H9 (cell line): ENCODE measurements around the gene E2F7. TPM values are rescaled to one million over a fixed set of nuclear protein-coding genes. Genes with fewer than 3 reads are reported as not detected.

Experiments used
- DNase-seq: peaks from one replicate; pipeline ENCODE4 v3.0.0-alpha.2; 2017
- H2AFZ ChIP-seq: one replicate; pipeline ENCODE4 v1.6.1; 2013; ENCODE audit warnings: mild to moderate bottlenecking, low read length, control low read depth, moderate library complexity
- H2AK5ac ChIP-seq: 2 replicates; pipeline ENCODE4 v1.6.1; 2013; ENCODE audit warnings: low read length, control low read depth, mixed read lengths; ENCODE audit not compliant: insufficient read length
- H2BK120ac ChIP-seq: one replicate; pipeline ENCODE4 v1.6.1; 2013; ENCODE audit warnings: low read depth, mild to moderate bottlenecking, low read length, control low read depth, inconsistent platforms; ENCODE audit not compliant: poor library complexity, severe bottlenecking
- H2BK12ac ChIP-seq: 2 replicates; pipeline ENCODE4 v1.6.1; 2013; ENCODE audit warnings: low read length, control low read depth, mixed read lengths, low read depth; ENCODE audit not compliant: insufficient read length
- H2BK15ac ChIP-seq: 2 replicates; pipeline ENCODE4 v1.6.1; 2013; ENCODE audit warnings: low read depth, low read length, control low read depth
- H2BK20ac ChIP-seq: one replicate; pipeline ENCODE4 v1.6.1; 2013; ENCODE audit warnings: low read depth, mild to moderate bottlenecking, low read length, control low read depth, inconsistent platforms; ENCODE audit not compliant: poor library complexity, severe bottlenecking
- H2BK5ac ChIP-seq: 2 replicates; pipeline ENCODE4 v1.6.1; 2013; ENCODE audit warnings: low read length, control low read depth, mixed read lengths; ENCODE audit not compliant: insufficient read length
- H3K14ac ChIP-seq: 2 replicates; pipeline ENCODE4 v1.6.1; 2013; ENCODE audit warnings: low read length, control low read depth; ENCODE audit not compliant: insufficient read depth
- H3K18ac ChIP-seq: 2 replicates; pipeline ENCODE4 v1.6.1; 2013; ENCODE audit warnings: low read depth, mild to moderate bottlenecking, mixed read lengths, low read length, control low read depth; ENCODE audit not compliant: insufficient read length
- H3K23ac ChIP-seq: 2 replicates; pipeline ENCODE4 v1.6.1; 2013; ENCODE audit warnings: low read length, control low read depth, mixed read lengths, low read depth; ENCODE audit not compliant: insufficient read length
- H3K23me2 ChIP-seq: 2 replicates; pipeline ENCODE4 v1.6.1; 2013; ENCODE audit warnings: low read depth, mild to moderate bottlenecking, mixed read lengths, low read length, control low read depth; ENCODE audit not compliant: insufficient read length, poor library complexity, severe bottlenecking
- H3K27ac ChIP-seq: 2 replicates; pipeline ENCODE4 v1.5.1; 2013; ENCODE audit warnings: low read length, control low read depth, mixed read lengths, low read depth; ENCODE audit not compliant: insufficient read length
- H3K27me3 ChIP-seq: 2 replicates; pipeline ENCODE4 v1.6.1; 2013; ENCODE audit warnings: low read length, control low read depth, inconsistent platforms; ENCODE audit not compliant: insufficient read depth
- H3K4ac ChIP-seq: 2 replicates; pipeline ENCODE4 v1.6.1; 2013; ENCODE audit warnings: low read depth, mild to moderate bottlenecking, control low read depth, inconsistent platforms, low read length, moderate library complexity
- H3K4me1 ChIP-seq: 2 replicates; pipeline ENCODE4 v1.6.1; 2013; ENCODE audit warnings: low read length, control low read depth, inconsistent platforms; ENCODE audit not compliant: insufficient read depth
- H3K4me2 ChIP-seq: 2 replicates; pipeline ENCODE4 v1.6.1; 2013; ENCODE audit warnings: low read length, control low read depth, mixed read lengths; ENCODE audit not compliant: insufficient read length, insufficient read depth
- H3K56ac ChIP-seq: 2 replicates; pipeline ENCODE4 v1.6.1; 2013; ENCODE audit warnings: low read depth, mild to moderate bottlenecking, mixed read lengths, low read length, control low read depth; ENCODE audit not compliant: insufficient read length
- H3K79me1 ChIP-seq: 2 replicates; pipeline ENCODE4 v1.6.1; 2013; ENCODE audit warnings: low read depth, mild to moderate bottlenecking, moderate library complexity, low read length, control low read depth, inconsistent platforms; ENCODE audit not compliant: insufficient read depth, poor library complexity, severe bottlenecking
- H3K79me2 ChIP-seq: 2 replicates; pipeline ENCODE4 v1.6.1; 2013; ENCODE audit warnings: low read length, control low read depth, inconsistent platforms; ENCODE audit not compliant: insufficient read depth
- H3K9ac ChIP-seq: 2 replicates; pipeline ENCODE4 v1.6.1; 2013; ENCODE audit warnings: low read length, control low read depth, mixed read lengths; ENCODE audit not compliant: insufficient read length; ENCODE audit errors: extremely low read depth
- H3K9me3 ChIP-seq: one replicate; pipeline ENCODE4 v1.6.1; 2013; ENCODE audit warnings: low read depth, low read length, inconsistent platforms; ENCODE audit not compliant: control insufficient read depth
- H3T11ph ChIP-seq: one replicate; pipeline ENCODE4 v1.6.1; 2013; ENCODE audit warnings: mild to moderate bottlenecking, low read length, control low read depth, inconsistent platforms
- H4K20me1 ChIP-seq: one replicate; pipeline ENCODE4 v1.6.1; 2013; ENCODE audit not compliant: control insufficient read depth, insufficient read length, insufficient read depth
- H4K5ac ChIP-seq: 2 replicates; pipeline ENCODE4 v1.6.1; 2013; ENCODE audit warnings: low read depth, mild to moderate bottlenecking, mixed read lengths, low read length, control low read depth; ENCODE audit not compliant: insufficient read length
- H4K8ac ChIP-seq: replicated peaks from 2 replicates; pipeline ENCODE4 v1.6.1; 2013; ENCODE audit warnings: low read length, control low read depth, mixed read lengths, low read depth; ENCODE audit not compliant: insufficient read length
- H4K91ac ChIP-seq: 2 replicates; pipeline ENCODE4 v1.6.1; 2013; ENCODE audit warnings: low read depth, mild to moderate bottlenecking, moderate library complexity, mixed read lengths, low read length, control low read depth; ENCODE audit not compliant: insufficient read length
- H3K27ac Mint-ChIP-seq, 3 experiments: 2 replicates in 2 of 3; 3 replicates in 1 of 3; pipeline ENCODE4 v1.8.0; 2020 to 2021; ENCODE audit warnings: mixed read lengths in 3 of 3, mild to moderate bottlenecking in 1 of 3, moderate library complexity in 1 of 3
- H3K27me3 Mint-ChIP-seq: 2 replicates; pipeline ENCODE4 v1.8.0; 2021; ENCODE audit warnings: low read depth, mild to moderate bottlenecking, moderate library complexity, mixed read lengths
- H3K36me3 Mint-ChIP-seq, 3 experiments: 2 replicates in 2 of 3; 3 replicates in 1 of 3; pipeline ENCODE4 v1.8.0; 2020 to 2021; ENCODE audit warnings: low read depth in 3 of 3, mixed read lengths in 3 of 3; ENCODE audit not compliant: insufficient read depth in 1 of 3
- H3K4me1 Mint-ChIP-seq, 2 experiments: 2 replicates each; pipeline ENCODE4 v1.8.0; 2020; ENCODE audit warnings: mixed read lengths in 2 of 2
- H3K4me3 Mint-ChIP-seq, 2 experiments: 2 replicates in 1 of 2; 3 replicates in 1 of 2; pipeline ENCODE4 v1.8.0; 2020 to 2021; ENCODE audit warnings: mild to moderate bottlenecking in 2 of 2, mixed read lengths in 2 of 2, moderate library complexity in 1 of 2
- H3K9me3 Mint-ChIP-seq, 2 experiments: 2 replicates in 1 of 2; 3 replicates in 1 of 2; pipeline ENCODE4 v1.8.0; 2020; ENCODE audit warnings: mild to moderate bottlenecking in 2 of 2, mixed read lengths in 2 of 2, moderate library complexity in 1 of 2
- CTCF ChIP-seq: fragments of 200-600 bp; sonication (generic); conservative IDR thresholded peaks from 3 replicates; pipeline ENCODE4 v1.8.0; 2021; ENCODE audit warnings: antibody characterized with exemption, mild to moderate bottlenecking
- WGBS: extraction: QIAGEN DNeasy Blood & Tissue Kit; methylation state at CpG from one replicate; pipeline ENCODE4 v1.1.7; 2013; ENCODE audit warnings: missing lambda C conversion rate, low lambda C conversion rate, mixed read lengths; ENCODE audit not compliant: insufficient read length; ENCODE audit errors: extremely low coverage; 5-methylcytosine and 5-hydroxymethylcytosine counted together
- total RNA-seq: library from RNA; stranded (reverse); gene quantifications from 2 replicates; pipeline ENCODE4 v1.2.1, GENCODE V29; 2021

E2F7 gene
- total RNA-seq, 1 experiment from 2014 or later, result 24.5 TPM

- Histone ChIP-seq H4K8ac (no peak overlapping the region), H2AK5ac (no peak overlapping the region), H3K23me2 (no peaks in the 10 kb centered on the region), H3K27ac (no peak overlapping the region), H2AFZ (no peak overlapping the region), H3K4me2 (no peak overlapping the region), H3T11ph (no peak overlapping the region), H4K91ac (no peak overlapping the region), H3K9ac (no peak overlapping the region), H2BK12ac (no peak overlapping the region), H3K4ac (no peak overlapping the region), H3K4me1 (no peaks in the 10 kb centered on the region; the same call in 1 of the 2 replicates), H3K79me2 (no peaks in the 10 kb centered on the region), H3K79me1 (no peaks in the 10 kb centered on the region), H3K14ac (no peak overlapping the region), H2BK120ac (no peak overlapping the region), H3K9me3 (no peaks in the 10 kb centered on the region), H3K23ac (no peak overlapping the region), H3K56ac (no peak overlapping the region), H2BK15ac (no peak overlapping the region), H4K20me1 (no peaks in the 10 kb centered on the region), H4K5ac (no peak overlapping the region), H3K18ac (no peak overlapping the region), H2BK20ac (no peak overlapping the region), H2BK5ac (no peak overlapping the region), H3K27me3 (no peaks in the 10 kb centered on the region)
- Mint-ChIP-seq H3K27ac (no peak overlapping the region), H3K27me3 (no peaks in the 10 kb centered on the region), H3K4me3 (no peak overlapping the region), H3K4me1 (no peaks in the 10 kb centered on the region), H3K36me3 (no peaks in the 10 kb centered on the region), H3K9me3 (no peaks in the 10 kb centered on the region)
- TF ChIP-seq CTCF, result no peak
- DNase-seq, result no peak
- WGBS, result no CpG with 5 or more reads among the region's 4 CpGs
These were observed 68.2 kb downstream of the E2F7 start for GRCh38 chr12:76997011-76997780.
